Activated T-helper 9 cell treated with anti-CD3 and anti-CD28 coated beads, Interleukin-2, amount 50 U/mL, for 16 hours (primary cell): ENCODE results near the gene KRT6A.
"Not testable (repeated sequence)": the region's sequence is repeated elsewhere in the genome, so short reads cannot be mapped to it uniquely, and the experiment has no call there.

ENCODE experiments used
- DNase-seq: peaks from one replicate; pipeline ENCODE4 v3.0.0-alpha.2; 2020; ENCODE audit warnings: low read depth

The KRT6A gene

DNA sequence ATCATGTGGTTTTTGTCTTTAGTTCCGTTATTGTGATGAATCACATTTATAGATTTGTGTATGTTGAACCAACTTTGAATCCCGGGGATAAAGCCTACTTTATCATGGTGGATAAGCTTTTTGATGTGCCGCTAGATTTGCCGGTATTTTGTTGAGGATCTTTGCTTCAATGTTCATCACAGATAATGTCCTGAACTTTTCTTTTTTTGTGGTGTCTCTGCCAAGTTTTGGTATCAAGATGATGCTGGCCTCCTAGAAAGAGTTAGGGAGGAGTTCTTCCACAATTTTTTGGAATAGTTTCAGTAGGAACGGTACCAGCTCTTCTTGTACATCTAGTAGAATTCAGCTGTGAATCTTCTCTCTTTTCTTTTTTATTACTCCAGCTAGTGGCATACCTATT lies 34.2 kb downstream of the KRT6A start:
- no peak for DNase-seq

GRCh38 chr12:52455821-52456220 lies 37.2 kb downstream of the KRT6A start:
- DNase-seq: no peak

- no peak for DNase-seq
Observed at GRCh38 chr12:52454411-52455201, 38.5 kb downstream of the KRT6A start.

DNA sequence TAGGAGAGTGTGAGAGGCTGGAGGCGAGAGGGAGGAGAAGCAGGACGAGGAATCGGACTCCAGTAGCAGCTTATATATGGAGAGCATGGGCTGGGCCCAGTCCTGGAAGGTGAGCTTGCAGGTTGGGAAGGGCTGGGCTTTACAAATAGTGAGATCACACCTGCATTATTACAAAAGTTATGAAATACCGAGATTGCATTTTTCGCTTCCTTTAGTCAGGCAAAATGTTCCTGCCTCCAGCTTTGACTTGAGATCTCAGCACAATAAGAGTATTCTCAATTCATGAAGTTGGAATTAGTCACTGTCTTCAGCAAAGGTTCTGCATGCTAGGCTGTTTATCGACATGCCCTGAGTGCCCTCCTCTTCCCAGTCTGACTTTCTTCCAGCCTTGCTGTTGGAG lies 41.0 kb downstream of the KRT6A start, which contains the start of gene KRT6B:
TSS of gene KRT6B (minus strand) at position 46 of the 400 bp plus-strand sequence. CDS start 68 bp downstream, outside the sequence.
- DNase-seq: no peak

DNA sequence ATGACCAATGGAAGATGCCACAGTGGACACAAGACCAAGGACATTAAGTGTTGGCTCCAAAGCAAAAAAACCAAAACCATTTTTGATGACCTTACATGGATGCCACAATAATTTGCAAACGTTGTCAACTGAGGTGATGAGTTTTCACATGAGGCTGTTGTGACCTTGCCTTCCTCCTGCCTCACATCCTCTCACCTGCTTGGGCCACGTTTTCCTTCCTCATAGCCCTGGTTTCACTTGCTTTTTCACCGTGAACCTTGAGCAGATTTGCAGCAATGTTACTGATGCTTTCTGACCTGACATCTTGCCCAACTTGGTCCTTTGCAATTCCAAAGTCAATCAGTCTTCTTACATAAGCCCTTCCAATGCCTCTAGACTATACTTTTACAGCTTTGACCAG lies 44.8 kb downstream of the KRT6A start:
- DNase-seq: no peak

- not testable (repeated sequence) for DNase-seq
Observed at GRCh38 chr12:52447196-52447595, 45.9 kb downstream of the KRT6A start.

- DNase-seq: no peak
Observed at GRCh38 chr12:52446367-52447045, 46.6 kb downstream of the KRT6A start.

DNA sequence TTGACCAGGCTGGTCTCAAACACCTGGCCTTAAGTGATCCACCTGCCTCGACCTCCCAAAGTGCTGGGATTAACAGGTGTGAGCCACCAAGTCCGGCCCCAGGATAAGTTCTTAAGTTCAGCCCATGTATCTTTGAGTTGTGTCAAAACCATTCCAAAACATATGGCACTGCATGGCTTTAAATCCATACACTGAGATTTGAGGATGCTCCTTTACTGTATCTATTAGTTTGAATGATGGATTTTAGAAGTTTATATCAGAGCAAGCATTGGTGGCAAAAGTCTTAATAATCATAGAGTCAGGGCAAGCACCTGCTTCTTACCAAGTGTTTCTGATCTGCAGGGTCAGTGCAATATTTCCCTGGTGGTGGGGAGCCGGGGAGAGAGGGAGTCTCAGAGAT lies 47.2 kb downstream of the KRT6A start:
- no peak for DNase-seq

- no peak for DNase-seq
Observed at GRCh38 chr12:52444647-52445595, 48.1 kb downstream of the KRT6A start.

- no peak for DNase-seq
Observed at GRCh38 chr12:52443966-52444365, 49.1 kb downstream of the KRT6A start.

- DNase-seq: no peak
Observed at GRCh38 chr12:52442600-52443061, 50.4 kb downstream of the KRT6A start.

GRCh38 chr12:52441320-52441911 lies 51.6 kb downstream of the KRT6A start:
- DNase-seq: no peak

GRCh38 chr12:52440821-52441319 lies 52.2 kb downstream of the KRT6A start:
- no peak for DNase-seq

DNA sequence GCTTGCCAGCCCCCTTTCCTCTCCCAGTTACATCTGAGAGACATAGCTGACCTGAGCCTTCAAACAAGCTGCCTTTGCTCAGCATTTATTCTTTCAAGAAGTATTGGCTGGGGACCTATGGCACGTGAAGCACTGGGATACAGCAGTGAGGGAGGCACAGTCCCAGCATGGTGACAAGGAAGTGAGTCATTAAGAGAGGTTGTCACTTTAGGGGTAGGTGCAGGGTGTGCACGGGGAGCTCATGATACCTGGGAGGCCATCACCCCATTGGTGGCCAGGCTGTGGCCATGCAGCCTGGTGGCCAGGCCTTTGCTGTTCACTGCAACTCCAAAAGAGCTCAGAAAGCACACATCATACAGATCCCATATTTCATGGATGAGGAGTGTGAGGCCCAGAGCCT lies 53.2 kb downstream of the KRT6A start:
- DNase-seq: no peak

GRCh38 chr12:52439420-52439819 lies 53.6 kb downstream of the KRT6A start:
- no peak for DNase-seq

- no peak for DNase-seq
Observed at GRCh38 chr12:52438305-52439301, 54.5 kb downstream of the KRT6A start.

DNA sequence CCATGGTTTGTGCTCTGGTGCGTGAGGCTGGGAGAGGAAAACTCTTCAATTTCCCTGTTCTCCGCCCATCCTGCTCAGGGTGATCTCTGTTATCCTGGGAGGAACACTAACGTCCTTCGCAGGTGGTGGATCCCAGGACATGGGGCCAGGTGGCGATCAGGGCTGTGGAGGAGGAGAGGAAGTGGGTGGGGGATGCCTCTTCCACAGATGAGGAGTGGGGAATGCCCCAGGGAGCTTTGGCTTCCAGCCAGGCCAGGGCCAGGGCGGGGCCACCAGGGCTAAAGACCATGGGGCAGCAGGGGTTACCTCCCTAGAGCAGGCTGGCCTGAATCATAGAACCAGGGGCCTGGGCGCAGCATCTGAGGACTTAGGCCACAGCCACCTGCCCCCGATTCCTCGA lies 55.5 kb downstream of the KRT6A start:
- DNase-seq: no peak
